ENCODE measurements around the gene PRKAG1. TPM values are rescaled to one million over a fixed set of nuclear protein-coding genes. Genes with fewer than 3 reads are reported as not detected.
A peak's percentile ranks its signal among the peaks of the same experiment; 100 is the strongest.
"Not testable (repeated sequence)": the region's sequence is repeated elsewhere in the genome, so short reads cannot be mapped to it uniquely, and the experiment has no call there.

Gene PRKAG1
- total RNA-seq: 51.7 TPM

- DNase-seq (ENCODE audit: low spot score): peak; percentile 96
Observed at GRCh38 chr12:49018261-49019119, at the start of gene PRKAG1. TSS of gene PRKAG1 (minus strand) at chr12:49018776. CDS start at chr12:49018740, 36 bp downstream.

GRCh38 chr12:49066120-49066519, 47.5 kb upstream of the PRKAG1 start:
- no peak for DNase-seq (ENCODE audit: low spot score)

- DNase-seq (ENCODE audit: low spot score): no peak
Observed at GRCh38 chr12:49064767-49065152, 46.2 kb upstream of the PRKAG1 start.

DNA sequence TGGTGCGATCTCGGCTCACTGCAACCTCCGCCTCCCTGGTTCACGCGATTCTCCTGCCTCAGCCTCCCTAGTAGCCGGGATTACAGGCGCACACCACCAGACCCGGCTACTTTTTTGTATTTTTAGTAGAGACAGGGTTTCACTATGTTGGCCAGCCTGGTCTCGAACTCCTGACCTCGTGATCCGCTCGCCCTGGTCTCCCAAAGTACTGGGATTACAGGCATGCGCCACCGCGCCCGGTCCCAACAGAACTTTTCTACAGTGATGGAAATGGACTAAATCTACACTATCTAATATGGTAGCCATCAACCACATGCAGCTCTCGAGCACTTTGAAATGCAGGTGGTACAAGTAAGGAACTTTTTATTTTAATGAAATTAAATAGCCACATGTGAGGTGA, 43.3 kb upstream of the PRKAG1 start:
- not testable (repeated sequence) for DNase-seq (ENCODE audit: low spot score)

DNA sequence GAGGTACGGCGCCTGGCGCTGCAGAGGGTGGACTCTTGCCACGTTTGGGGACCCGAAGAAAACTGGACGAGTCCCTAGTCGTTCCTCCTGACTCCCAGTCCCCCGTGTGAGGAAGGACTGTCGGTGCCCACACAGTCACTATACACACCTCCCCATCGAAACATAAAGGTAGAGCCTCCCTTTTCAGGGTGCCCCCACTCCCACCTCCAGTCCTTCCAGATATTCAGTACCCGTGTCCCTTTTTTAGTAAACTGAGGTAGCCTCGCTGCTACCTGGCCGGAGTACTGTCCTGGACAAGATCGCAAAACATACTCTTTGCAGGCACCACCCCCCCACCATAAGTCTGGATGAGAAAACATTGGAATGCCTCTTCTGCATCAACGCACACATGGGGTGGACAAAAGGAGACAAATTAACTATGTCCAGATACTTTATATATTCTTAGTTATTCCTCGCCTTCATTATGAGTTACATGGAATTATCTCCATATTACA, 42.6 kb upstream of the PRKAG1 start:
- DNase-seq (ENCODE audit: low spot score): no peak

DNA sequence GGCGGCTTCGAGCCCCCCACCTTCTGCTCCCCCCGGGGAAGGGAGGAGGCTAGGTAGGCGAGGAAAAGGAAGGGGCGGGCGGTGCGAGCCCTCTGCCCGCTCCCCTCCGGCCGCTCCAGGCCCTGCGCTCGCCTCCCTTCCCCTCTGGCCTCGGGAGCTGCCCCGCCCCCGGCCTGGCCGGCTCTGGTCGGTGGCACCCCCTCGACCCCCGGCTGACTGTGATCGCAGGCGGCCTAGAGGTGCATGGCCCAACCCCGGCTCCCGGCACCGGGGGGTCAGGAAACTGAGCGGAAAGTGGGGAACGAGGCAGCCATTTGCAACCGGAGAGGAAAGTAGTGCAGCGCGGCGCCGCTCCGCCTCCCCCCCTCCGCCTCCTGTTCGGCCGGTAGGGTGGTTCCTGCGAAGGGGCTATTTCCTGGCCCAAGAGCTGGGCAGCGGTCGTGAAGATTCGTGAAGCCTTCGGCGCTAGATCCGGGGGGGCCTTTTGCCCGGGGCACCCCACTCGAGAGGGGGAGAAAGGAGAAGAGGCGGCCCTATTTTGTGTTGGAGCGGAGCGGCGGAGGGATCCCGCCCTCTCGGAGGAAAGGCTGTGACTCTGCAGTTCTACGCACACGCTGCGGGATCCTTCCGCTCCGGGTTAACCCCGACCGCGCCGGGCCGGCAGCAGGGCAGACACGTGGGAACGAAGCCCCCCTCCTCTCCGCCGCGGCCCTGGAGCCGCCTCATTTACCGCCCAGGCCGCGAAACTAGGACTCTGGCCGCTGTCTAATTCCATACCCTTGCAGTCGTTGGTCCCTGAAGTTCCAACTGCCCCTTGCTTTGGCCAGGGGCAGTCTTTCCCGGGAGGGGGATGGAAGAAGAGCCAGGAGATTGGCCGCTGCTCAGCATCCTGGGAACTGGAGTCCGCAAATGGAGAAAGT, 41.9 kb upstream of the PRKAG1 start, which contains the start of gene KMT2D:
Gene KMT2D, minus strand, starts transcription at position 558 of the 920 bp plus-strand sequence. CDS start 5,470 bp downstream, outside the sequence.
- peak; percentile 92 for DNase-seq (ENCODE audit: low spot score)

DNA sequence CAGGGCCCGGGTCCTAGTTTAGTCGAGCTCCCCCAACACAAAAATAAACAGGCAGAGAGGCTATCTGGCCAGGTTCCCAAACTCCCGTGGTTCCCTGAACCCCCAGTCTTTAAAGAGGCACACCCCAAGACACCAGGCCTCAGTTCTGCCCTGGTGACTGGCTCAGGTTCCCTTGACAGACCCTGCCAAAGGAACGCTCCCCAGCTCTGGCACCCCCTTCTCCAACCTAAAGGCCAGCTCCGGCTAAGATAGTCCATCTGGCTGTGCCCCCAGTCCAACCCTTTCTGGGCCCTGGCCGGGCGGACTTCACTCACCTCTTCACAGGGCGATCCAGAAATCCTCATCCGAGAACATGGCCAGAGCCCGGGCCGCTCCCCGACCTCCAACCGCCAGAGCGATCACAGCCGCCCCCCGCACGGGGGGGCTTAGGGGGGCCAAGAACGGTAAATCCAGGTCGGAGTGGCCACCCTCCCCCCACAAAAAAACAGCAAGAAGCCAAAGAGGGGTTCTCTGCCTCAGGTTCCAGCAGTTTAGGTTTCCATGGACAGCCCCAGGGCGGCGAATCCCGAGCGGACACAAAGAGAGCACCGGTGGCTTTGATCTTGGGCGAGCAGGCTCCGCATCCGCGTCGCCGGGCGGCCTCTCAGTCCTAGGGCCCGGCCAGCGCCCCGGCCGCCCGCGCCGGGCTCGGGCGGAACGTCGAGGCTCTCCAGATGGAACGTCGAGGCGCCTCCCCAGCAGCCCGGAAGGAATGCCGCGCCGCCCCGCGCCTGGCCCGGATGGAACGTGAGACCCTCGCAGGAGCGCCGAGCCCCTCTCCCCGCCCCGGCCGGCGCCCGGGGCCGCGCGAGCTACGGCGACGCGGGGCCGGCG, 41.0 kb upstream of the PRKAG1 start:
- DNase-seq (ENCODE audit: low spot score): no peak

- DNase-seq (ENCODE audit: low spot score): no peak
Observed at GRCh38 chr12:49059045-49059298, 40.4 kb upstream of the PRKAG1 start.

GRCh38 chr12:49058366-49059044, 39.9 kb upstream of the PRKAG1 start:
- no peak for DNase-seq (ENCODE audit: low spot score)

GRCh38 chr12:49057888-49058287, 39.3 kb upstream of the PRKAG1 start:
- no peak for DNase-seq (ENCODE audit: low spot score)

DNA sequence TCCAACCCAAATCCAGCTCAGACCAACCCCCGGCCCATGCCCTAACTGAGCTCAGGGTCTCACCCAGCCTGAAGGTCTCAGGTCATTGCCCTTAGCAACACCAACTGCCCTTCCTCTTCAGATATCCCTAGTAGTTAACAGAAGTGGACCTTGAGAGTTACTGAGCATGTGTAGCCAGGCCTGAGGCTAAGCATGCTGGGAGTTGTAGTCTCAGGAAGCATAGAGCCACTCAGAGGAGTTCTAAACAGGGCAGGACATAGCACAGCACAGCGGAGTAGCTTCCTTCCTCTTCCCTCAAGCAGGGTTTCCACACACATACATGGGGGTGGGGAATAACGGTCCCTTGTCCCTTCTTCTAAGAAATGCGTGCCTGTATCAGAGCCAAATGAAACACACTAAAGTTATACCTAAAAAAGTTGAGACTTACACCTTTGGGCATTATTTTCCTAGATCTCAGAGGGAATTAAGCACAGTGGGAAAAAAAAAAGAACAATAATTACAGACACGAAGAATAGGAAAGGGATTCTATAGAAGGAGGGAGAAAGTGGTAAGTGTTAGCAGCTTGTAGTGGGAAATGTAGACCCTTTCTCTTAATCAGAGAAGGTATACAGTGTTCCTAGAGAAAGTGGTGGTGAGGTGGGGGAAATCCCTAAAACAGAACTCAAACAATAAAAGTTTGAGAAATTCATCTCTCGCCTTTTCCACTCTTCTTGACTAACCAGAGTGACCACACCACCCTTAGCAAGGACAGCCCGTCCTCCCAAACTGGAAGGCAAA, 37.6 kb upstream of the PRKAG1 start:
- peak; percentile 65 for DNase-seq (ENCODE audit: low spot score)

- no peak for DNase-seq (ENCODE audit: low spot score)
Observed at GRCh38 chr12:49055092-49055491, 36.5 kb upstream of the PRKAG1 start.

- no peak for DNase-seq (ENCODE audit: low spot score)
Observed at GRCh38 chr12:49054524-49054923, 35.9 kb upstream of the PRKAG1 start.

GRCh38 chr12:49054096-49054495, 35.5 kb upstream of the PRKAG1 start:
- no peak for DNase-seq (ENCODE audit: low spot score)

DNA sequence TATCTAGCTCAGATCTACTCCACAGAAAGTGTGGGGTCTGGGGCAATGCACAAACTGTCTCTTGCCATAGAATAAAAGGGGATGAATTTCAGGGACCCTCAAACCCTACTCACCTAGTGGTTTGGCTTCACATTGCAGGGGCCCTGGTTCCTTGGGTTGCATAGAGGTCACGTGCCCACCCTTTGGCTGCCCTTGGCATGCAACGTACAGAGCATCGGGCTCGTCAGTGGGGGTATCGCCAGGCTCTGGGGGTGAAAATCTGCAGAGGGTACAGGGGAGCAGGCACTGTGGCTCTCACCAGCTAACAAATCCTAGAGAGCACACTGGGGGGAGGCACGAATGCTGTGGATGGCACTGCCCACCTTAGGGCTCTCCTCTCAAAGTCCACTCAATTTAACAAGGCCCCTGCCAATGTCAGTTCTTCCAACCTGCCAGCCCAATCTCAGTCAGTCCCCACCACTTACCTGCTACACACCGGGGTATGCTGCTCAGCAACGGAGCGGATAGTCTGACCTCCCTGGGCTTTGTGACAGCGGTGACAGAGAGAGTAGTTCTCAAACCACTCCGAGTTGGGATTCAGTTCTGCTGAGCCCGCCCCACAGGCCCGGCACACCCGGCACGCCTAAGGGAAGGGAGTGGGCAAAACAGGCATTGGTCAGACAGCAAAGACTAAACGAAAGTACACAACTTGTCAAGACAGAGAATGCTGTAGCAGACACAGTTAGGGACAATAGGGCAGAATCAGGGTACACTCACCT, 34.1 kb upstream of the PRKAG1 start:
- DNase-seq (ENCODE audit: low spot score): no peak

- no peak for DNase-seq (ENCODE audit: low spot score)
Observed at GRCh38 chr12:49051777-49052438, 33.3 kb upstream of the PRKAG1 start.

- DNase-seq (ENCODE audit: low spot score): no peak
Observed at GRCh38 chr12:49051373-49051764, 32.8 kb upstream of the PRKAG1 start.

GRCh38 chr12:49050507-49051372, 32.2 kb upstream of the PRKAG1 start:
- DNase-seq (ENCODE audit: low spot score): no peak
